HepG2 (cell line): ENCODE data around the gene DLX6. TPM values are rescaled to one million over a fixed set of nuclear protein-coding genes. Genes with fewer than 3 reads are reported as not detected.

Experiments
- BRD4 ChIP-seq: sonication (generic); formaldehyde crosslinking; IDR thresholded peaks from 2 replicates; pipeline ENCODE4 v1.4.0; 2020; ENCODE audit warnings: missing genetic modification reagents
- CEBPZ ChIP-seq: IDR thresholded peaks from 2 replicates; pipeline ENCODE4 v1.6.1; 2012; ENCODE audit warnings: low read length, improper control_type of control experiment
- CREB3 ChIP-seq: sonication (generic); formaldehyde crosslinking; IDR thresholded peaks from 2 replicates; pipeline ENCODE4 v1.5.0; 2020; ENCODE audit warnings: missing genetic modification reagents
- CTCF ChIP-seq: sonication (generic); formaldehyde crosslinking; IDR thresholded peaks from 2 replicates; pipeline ENCODE4 v1.5.0; 2020; ENCODE audit warnings: mild to moderate bottlenecking, missing genetic modification reagents, moderate library complexity
- GMEB1 ChIP-seq: sonication (generic); formaldehyde crosslinking; IDR thresholded peaks from 2 replicates; pipeline ENCODE4 v1.5.1; 2020; ENCODE audit warnings: missing genetic modification reagents, mild to moderate bottlenecking, borderline replicate concordance
- HIVEP1 ChIP-seq: sonication (generic); formaldehyde crosslinking; IDR thresholded peaks from 2 replicates; pipeline ENCODE4 v1.4.0; 2020; ENCODE audit warnings: mild to moderate bottlenecking, missing genetic modification reagents
- MIXL1 ChIP-seq: IDR thresholded peaks from 2 replicates; pipeline ENCODE4 v1.6.1; 2016
- MYNN ChIP-seq: sonication (generic); formaldehyde crosslinking; IDR thresholded peaks from 2 replicates; pipeline ENCODE4 v1.4.0; 2020; ENCODE audit warnings: mild to moderate bottlenecking, low read depth, missing genetic modification reagents
- SNRNP70 ChIP-seq: fragments of 200-400 bp; formaldehyde crosslinking; IDR thresholded peaks from 2 replicates; pipeline ENCODE4 v1.6.1; 2017; ENCODE audit warnings: mild to moderate bottlenecking, low read depth, low read length, moderate library complexity
- TARDBP ChIP-seq: sonication (generic); formaldehyde crosslinking; IDR thresholded peaks from 2 replicates; pipeline ENCODE4 v1.8.0; 2022; ENCODE audit warnings: mild to moderate bottlenecking, missing genetic modification reagents
- ZFP82 ChIP-seq: sonication (generic); formaldehyde crosslinking; IDR thresholded peaks from 2 replicates; pipeline ENCODE4 v1.5.1; 2020; ENCODE audit warnings: mild to moderate bottlenecking, missing genetic modification reagents, borderline replicate concordance
- ZNF232 ChIP-seq: sonication (generic); formaldehyde crosslinking; IDR thresholded peaks from 2 replicates; pipeline ENCODE4 v1.4.0; 2020; ENCODE audit warnings: missing genetic modification reagents, borderline replicate concordance
- ZNF329 ChIP-seq: sonication (generic); formaldehyde crosslinking; IDR thresholded peaks from 2 replicates; pipeline ENCODE4 v1.9.0; 2021; ENCODE audit warnings: low read depth, mild to moderate bottlenecking, missing genetic modification reagents
- ZNF431 ChIP-seq: sonication (generic); formaldehyde crosslinking; IDR thresholded peaks from 2 replicates; pipeline ENCODE4 v1.9.0; 2022; ENCODE audit warnings: missing genetic modification reagents, low read depth, mild to moderate bottlenecking, borderline replicate concordance
- ZNF687 ChIP-seq: sonication (generic); formaldehyde crosslinking; IDR thresholded peaks from 2 replicates; pipeline ENCODE4 v1.5.1; 2020; ENCODE audit warnings: mild to moderate bottlenecking, missing genetic modification reagents, moderate library complexity
- polyA plus RNA-seq, 8 experiments: library from polyadenylated mRNA; depleted of rRNA in 3 of 8; stranded (reverse) in 7 of 8; unstranded in 1 of 8; fragments of >200 nt; fragmentation: Illumina TruSeq in 4 of 8; extraction: Trizol in 4 of 8; gene quantifications; 2 replicates each; pipeline versions ENCODE4 v1.2.1 to v1.2.3, GENCODE V29; 2011 to 2016; ENCODE audit warnings: low read depth in 4 of 8, missing spikeins in 1 of 8, mixed read lengths in 1 of 8; ENCODE audit not compliant: insufficient read depth in 1 of 8
- total RNA-seq, 5 experiments: library from RNA; depleted of rRNA; stranded (reverse); fragments of >200 nt; fragmentation: Illumina TruSeq; extraction: Trizol; gene quantifications; 2 replicates each; pipeline ENCODE4 v1.2.3, GENCODE V29; 2016; ENCODE audit warnings: low read depth in 1 of 5

Gene DLX6
- total and polyA plus RNA-seq, 2 of the 13 experiments (the other 11 are each of a cell fraction or from before 2014, with no cell fraction given): 3.5 to 5.5 TPM

GRCh38 chr7:97016381-97017191 is 11.2 kb downstream of the DLX6 start (continued):
- TF ChIP-seq BRD4 (CRISPR knock-in tag) (0 out of 2 replicates have a peak, but pooled peaks have one; percentile 54), GMEB1 (CRISPR knock-in tag) (no peak; the same call in 1 of the 2 replicates), ZNF687 (peak; percentile 88), MYNN (CRISPR knock-in tag) (no peak), CREB3 (0 out of 2 replicates have a peak, but pooled peaks have one; percentile 25), CEBPZ (no peak), HIVEP1 (CRISPR knock-in tag) (peak; percentile 19), ZNF232 (peak; percentile 53; the same call in 1 of the 2 replicates), SNRNP70 (no peak), ZFP82 (no peak), TARDBP (CRISPR knock-in tag) (peak; percentile 61), CTCF (CRISPR knock-in tag) (peak; percentile 75), ZNF329 (CRISPR knock-in tag) (0 out of 2 replicates have a peak, but pooled peaks have one; percentile 36), ZNF431 (CRISPR knock-in tag) (no peak), MIXL1 (no peak)
